Stromal cell of bone marrow (primary cell): ENCODE data around the gene RNF208.
"Not testable (repeated sequence)": the region's sequence is repeated elsewhere in the genome, so short reads cannot be mapped to it uniquely, and the experiment has no call there.

Experiments used
- DNase-seq: peaks from one replicate; pipeline ENCODE4 v3.0.0-alpha.2; 2012; ENCODE audit warnings: low read depth

The RNF208 gene

DNA sequence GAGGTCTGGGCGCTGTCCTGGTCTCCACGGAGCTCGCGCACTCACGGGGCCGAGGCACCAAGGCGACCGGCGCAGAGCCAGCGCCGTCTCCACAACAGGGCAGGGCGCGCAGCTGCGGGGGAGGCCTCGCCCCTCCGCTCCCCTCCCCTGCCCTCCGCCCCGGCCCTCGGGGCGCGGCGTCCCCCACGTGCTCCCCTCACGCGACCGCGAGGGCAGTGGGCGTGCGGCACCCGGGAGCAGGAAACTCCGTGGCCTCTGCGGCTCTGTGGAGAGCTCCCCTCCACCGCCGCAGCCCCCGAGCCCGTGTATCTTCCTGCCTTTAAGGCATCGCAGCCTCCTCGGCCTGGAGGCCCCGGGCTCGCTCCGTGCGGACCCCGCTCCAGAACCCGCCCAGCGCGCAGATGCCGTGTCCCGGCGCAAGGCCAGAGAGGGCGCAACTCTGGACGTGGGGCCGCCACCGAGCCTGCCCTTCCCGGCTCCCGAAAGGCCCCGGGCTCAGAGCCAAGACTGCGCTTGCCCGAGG is 18.3 kb upstream of the RNF208 start:
- DNase-seq: peak; percentile 61

DNA sequence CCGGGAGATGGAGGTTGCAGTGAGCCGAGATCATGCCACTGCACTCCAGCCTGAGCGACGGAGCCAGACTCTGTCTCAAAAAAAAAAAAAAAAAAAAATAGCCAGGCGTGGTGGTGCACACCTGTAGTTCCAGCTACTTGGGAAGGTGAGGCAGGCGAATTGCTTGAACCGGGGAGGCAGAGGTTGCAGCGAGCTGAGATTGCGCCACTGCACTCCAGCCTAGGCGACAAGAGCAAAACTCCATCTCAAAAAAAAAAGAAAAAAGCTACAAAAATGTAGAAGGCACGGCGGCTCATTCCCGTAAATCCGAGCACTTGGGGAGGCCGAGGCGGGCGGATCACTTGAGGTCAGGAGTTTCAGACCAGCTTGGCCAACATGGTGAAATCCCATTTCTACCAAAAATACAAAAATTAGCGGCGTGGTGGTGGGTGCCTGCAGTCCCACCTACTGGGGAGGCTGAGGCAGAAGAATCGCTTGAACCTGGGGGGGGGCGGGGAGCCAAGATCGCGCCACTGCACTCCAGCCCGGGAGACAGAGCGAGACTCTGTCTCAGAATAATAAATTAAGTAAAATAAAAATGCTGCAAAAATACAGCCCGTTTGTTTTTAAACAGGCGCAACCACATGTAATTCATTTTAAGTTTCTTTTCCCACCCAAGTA is 17.6 kb upstream of the RNF208 start:
- not testable (repeated sequence) for DNase-seq

DNA sequence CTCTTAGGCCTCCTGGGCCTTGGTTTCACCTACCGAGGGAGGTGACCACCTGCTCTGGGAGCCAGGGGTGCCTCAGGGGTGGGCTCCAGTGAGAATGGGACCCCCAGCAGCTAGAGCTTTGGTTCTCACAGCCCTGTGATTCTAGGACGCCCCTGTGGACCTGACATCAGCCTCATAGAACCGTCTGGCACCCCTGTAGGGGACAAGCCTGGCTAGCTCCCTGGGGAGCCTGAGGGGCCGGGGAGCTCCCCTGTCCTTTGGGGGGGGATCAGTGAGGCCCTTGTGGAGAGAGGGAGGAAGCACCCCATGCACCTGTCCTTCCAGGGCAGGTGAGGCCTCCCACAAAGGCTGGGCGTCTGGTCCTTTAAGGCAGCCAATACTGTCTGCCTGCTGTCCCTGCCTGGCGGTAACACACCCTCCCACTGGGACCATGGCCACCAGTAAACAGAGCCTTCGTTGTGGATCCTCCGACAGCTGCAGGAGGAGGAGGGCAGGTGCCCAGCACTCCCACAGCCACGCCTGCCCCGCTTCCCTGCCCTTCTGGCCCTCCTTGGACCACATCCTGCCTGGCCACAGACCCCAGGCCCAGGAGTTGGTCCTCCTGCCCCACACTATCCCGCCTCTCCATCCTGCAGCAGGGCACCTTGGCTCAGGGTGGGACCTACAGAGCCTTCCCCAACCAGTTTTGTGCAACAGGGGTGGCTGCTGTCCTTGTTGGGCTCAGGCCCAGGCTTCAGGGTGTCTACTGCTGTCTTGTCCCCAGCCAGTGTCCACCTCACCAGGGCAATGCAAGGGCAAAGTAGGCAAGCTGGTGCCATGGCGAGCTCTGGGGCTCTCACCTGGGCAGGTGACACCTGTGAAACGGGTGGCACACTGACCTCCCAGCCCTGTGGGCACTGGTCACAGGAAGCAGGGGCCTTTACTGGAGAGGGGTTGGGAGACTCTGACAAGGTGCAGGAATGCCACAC is 16.0 kb upstream of the RNF208 start:
- DNase-seq: no peak

DNA sequence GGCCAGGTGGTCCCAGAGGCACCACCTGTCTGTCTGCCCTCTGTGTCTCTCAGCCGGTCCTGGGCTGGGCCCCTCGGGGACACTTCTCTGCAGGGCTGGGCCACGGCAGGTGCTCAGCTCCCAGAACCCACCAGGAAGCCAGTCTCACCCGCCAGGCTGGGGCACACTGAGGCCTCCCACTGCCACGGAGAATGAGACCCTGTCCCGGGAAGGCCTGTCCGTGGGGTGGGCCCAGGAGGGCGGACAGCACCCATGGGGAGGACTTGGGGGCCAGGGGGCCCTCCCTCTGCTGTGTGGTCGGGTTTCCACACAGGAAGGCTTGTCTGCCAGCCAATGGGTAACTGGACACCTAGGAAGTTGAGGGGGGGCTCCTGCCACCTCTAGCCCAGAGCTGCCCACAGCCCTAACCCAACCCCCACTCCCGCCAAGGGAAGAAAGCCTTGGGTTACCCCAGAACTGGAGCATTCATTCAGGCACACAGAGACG is 14.9 kb upstream of the RNF208 start:
- DNase-seq: no peak

DNA sequence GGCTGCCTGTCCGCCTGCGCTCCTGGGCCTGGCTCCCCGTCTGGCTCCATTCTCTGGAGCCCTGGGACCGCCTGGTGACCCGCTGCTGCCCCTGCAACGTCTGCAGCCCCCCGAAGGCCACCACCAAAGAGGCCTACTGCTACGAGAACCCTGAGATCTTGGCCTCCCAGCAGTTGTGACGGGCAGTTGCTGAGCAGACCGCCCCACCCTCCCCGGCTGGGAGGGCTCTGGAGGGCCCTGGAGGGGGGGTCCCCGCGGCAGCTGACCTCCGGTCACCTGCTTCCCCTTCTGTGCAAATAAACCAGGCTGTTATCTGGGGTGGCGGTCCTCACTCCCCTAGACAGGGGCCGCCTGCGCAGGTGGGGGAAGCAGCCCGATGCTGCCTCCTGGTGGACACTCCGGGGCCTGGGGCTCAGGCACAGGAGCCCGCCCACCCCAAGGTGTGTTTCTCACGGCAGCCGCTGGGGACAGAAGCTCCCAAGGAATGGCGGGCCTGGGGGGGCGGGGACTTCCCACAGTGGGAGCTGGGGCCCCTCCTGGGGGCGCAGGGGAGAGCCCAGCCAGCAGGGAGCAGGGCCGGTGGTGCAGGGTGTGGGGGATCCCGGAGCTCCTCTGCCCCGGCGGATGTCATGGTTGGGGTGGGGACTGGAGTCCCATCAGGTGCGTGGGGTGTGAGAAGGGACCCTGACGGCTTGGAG is 14.3 kb upstream of the RNF208 start:
- peak; percentile 40 for DNase-seq

DNA sequence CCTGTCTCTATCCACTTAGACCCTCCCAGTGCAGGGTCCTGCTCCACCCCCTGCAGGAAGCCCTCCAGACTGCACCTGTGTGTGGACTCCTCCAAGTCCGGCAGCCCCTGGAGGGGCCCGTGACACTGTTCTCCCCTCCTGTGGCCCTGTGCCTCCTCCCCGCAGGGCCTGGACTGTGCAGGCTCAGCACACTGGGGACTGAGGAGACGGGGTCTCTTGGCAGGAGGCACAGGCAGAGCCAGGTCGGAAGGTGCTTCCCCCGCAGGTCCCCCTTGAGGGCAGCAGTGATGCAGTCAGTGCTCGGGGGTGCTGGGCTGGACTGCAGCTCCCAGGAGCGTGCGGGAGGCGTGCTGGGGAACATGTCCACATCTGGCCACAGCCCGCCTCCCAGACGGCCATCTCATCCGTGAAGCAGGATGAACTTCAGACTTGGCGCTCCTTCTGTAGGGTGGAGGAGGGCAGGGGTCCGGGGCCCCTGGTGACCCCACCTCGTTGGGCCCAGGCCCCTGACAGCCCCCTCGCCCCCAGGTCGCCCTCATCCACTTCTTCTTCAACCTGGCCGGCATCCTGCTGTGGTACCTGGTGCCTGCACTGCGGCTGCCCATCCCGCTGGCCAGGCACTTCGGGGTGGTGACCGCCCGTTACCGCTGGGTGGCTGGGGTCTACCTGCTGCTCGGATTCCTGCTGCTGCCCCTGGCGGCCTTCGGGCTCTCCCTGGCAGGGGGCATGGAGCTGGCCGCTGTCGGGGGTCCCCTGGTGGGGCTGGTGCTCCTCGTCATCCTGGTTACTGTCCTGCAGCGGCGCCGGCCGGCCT is 13.6 kb upstream of the RNF208 start:
- DNase-seq: no peak

DNA sequence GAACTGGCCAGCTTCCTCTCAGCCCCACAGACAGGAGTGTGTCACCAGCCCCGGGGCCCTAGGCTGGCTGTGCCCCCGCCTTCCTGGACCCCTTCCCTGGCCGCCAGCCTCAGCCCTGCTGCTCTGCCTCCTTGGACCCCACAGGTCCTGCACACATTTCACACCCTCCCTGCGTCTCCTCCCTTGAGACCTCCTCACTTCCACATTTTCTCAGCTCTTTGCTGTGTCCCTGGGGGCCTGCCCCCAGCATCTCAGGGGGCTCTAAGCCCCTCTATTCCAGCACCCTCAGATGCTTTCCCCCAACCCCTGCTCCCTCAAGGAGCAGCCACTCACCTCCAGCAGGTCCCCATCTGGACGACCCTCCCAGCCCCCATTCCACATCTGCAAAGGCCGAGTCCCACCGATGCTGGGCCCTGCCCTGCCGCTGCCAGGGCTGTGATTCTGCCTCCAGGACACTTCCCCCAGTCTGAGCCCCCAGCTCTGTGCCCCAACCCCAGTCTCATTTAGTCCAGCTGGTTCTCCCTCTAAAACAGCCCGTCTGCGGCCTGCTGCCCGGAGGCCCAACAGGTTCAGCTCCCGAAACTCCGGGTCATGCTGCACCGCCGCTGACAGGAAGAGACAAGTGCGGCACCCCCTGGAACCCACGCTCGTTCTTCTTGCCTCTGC is 12.9 kb upstream of the RNF208 start:
- no peak for DNase-seq

DNA sequence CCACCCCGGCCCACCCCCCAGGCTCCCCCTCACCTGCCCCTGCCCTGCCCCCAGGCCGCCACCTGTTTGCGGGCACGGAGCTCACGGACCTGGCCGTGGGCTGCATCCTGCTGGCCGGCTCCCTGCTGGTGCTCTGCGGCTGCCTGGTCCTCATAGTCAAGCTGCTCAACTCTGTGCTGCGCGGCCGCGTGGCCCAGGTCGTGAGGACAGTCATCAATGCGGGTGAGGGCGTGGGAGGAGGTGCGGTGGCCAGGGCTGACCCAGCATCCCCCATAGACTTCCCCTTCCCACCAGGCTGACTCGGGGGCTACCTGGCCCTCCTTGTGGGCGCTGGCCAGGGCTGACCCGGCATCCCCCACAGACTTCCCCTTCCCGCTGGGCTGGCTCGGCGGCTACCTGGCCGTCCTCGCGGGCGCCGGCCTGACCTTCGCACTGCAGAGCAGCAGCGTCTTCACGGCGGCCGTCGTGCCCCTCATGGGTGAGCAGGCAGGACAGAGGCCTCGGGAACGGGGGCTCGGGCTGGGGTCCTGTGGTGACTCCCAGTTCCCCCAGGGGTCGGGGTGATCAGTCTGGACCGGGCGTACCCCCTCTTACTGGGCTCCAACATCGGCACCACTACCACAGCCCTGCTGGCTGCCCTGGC is 12.1 kb upstream of the RNF208 start:
- DNase-seq: no peak

DNA sequence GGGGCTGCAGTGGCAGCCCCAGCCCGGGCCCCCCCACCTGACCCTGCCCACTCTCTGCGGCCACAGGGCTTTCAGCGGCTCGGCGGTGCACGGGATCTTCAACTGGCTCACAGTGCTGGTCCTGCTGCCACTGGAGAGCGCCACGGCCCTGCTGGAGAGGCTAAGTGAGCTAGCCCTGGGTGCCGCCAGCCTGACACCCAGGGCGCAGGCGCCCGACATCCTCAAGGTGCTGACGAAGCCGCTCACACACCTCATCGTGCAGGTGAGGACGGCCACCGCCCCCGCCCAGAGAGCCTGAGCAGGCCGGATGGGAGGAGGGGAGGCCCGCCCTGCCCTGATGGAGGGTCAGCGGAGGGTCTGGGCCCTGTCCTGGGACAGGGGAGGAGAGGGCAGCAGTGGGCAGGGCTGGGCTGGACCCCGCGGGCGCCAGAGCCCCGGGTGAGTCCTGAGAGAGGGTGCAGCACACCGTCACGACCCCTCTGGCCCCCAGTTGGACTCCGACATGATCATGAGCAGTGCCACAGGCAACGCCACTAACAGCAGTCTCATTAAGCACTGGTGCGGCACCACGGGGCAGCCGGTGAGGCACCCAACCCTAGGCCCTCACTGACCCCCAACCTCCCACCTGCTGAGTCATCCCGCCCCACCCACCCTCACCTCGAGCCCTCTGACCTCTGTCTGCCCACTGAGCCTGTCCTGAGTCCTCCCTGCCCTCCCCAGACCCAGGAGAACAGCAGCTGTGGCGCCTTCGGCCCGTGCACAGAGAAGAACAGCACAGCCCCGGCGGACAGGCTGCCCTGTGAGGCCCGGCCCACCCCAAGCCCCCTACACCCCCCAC is 11.3 kb upstream of the RNF208 start:
- no peak for DNase-seq

DNA sequence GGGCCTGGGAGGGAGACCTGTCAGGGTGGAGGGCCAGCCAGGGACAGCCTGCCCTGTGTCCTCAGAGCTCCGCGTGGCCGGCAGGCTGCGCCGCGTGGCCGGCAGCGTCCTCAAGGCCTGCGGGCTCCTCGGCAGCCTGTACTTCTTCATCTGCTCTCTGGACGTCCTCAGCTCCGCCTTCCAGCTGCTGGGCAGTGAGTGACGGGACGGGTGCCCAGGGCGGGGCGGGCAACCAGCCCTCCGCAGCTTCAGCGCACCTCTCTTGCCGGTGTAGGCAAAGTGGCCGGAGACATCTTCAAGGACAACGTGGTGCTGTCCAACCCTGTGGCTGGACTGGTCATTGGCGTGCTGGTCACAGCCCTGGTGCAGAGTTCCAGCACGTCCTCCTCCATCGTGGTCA is 10.5 kb upstream of the RNF208 start:
- no peak for DNase-seq

DNA sequence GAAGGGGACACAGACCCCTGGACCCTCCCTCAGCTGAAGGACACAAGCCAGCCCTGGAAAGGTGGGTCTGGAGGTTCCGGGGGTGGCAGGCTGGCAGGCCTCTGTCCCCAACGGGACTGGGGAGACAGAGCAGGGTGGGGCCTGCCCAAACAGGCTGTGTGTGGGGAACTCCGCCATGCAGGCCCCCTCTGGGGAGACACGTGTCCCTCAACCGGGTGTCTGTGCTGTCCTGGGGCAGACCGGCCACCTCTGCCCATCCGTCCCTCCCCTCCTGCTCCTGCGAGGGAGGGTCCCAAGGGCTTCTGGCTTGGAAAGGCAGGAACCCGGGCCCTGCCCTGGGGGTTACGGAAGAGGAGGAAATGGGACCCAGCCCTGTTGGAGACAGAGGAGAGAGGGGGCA is 10.1 kb upstream of the RNF208 start:
- DNase-seq: no peak

DNA sequence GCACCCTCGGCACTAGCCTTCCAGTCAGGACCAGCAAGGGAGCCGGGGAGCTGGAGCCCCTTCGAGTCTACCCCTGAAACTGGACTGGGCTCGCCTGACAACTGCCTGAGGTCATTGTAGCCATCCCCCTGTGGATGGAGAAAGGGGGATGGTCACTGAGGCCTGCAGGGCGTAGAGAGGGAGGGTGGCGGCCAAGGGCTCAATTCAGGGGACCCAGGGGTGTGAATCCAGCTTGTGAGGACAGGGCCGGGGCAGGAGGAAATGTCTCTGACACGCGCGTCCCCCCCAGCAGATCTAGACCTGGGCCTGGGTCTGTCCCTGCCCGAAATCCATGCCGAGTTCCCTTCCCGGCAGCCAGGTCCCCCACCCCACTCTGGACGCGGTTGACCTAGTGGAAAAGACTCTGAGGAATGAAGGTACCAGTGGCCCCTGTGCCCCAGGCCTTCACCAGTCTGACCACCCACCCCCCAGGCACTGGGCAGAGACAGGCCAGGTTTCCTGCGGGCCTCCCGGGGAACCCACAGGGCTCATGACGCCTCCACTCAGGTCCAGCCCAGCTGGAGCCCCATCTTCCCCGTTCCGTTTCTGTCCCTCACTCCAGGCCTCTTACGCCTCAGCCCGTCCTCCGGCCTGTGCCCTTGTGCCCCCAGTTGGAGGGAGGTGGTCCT is 9.5 kb upstream of the RNF208 start:
- no peak for DNase-seq

DNA sequence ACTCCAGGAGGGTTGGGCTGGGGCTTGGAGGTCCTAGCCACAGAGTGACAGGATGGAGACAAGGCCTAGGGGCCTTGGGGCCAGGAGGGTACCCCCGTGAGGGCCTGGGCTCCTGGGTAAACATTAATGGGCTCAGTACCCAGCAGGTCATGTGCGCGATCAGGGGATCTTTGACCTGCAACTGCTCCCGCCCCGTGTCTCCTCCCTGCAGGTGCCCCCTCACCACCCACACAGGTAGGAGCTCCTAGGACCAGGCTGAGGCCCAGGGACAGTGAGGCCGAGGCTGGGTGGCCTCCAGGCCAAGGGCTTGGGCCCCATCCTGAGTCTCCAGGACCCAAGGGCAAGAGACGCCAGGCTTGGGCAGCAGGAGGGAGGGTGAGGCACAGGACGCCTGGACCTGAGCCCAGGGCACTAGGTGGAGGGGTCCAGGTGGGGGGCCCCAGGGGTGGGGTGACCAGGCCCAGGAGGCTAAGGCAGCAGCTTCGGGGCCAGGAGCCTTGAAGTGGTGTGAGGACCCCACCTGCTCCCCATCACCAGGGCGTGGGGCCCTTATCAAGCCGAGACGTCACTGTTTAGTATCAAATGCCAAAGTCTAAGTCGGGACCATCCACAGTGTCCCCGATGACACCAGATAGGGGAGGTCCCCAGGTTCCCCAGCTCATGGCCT is 8.8 kb upstream of the RNF208 start, which contains the start of gene SLC34A3:
TSS of gene SLC34A3 (plus strand) at position 197 of the 667 bp plus-strand sequence. CDS start 802 bp downstream, outside the sequence.
- DNase-seq: no peak

DNA sequence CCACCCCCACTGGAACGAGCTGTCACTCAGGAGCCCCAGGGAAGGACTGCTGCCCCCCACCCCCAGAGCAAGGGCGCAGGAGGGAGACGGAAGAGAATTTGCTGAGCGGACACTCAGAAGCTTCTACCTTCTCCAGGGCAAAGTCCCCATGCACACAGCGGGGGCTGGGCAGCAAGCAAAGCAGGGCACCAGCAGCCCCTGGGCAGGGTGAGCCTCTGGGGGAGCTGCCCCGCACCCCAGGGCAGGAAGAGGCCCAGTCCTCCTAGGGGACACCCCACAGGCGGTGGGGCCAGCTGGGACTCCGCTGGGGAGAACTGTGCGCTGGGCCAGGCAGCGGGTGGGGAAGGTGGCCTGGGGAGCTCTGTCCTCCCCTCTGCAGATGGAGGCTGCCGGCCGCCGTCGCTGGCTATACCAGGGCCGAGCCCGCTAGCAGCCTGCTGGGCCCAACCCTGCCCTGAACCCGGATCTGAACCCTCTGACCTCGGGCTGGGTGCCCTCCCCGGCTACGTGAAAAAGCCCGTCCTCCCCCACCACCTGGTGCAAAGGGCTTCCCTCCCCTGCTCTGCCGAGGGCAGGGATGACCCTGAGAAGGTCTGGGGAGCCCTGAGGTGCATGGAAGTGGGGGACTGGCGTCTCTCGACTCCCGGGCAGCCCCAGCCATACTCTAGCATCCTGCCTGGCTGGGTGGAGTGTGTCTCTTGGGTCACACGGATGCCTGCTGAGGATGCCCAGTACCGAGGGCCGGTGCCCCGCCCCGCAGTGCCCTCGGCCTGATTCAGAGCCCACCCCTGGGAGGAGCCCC is 8.1 kb upstream of the RNF208 start:
- DNase-seq: no peak

DNA sequence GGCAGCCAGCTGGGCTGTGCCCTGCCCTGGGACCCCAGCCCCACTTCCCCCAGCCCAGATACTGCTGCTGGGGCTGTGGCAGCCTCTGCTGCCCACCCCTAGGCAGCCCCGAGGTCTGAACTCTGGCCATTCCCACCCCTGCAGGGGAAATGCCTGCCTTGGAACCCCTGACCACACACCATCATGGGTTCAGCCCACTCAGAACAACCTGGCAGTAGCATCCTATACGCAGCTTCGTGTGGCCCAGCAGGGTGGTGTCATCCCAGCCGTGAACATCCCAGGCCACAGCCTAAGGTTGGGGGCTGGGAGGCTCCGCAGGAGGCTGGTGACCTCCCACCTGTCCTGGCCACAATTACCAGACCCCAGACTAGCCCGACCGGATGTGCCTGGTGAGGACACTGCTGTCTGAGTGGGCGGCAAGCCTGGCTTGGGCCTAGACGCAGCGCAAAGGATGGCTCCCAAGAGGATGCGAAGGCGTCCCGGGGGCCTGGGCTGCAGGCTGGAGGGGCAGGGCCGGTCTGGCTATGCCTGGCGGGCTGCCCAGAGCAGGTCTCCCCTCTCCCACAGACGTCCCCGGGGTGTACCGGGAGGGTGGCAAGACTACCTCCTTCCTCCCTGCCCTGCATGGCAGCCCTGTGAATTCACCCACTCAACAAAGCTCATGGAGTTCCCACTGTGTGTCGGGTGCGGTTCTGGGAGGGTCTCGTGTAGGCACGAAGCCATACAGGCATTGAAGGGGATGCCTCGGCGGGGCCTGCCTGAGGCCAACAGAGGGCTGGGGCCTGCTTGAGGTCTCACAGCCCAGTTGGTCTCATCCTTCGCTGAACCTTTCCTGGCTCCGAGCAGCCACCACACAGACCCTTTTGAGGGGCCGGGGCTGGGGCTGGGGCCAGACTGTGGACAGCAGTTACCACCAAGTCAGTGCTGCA is 7.2 kb upstream of the RNF208 start:
- DNase-seq: no peak

DNA sequence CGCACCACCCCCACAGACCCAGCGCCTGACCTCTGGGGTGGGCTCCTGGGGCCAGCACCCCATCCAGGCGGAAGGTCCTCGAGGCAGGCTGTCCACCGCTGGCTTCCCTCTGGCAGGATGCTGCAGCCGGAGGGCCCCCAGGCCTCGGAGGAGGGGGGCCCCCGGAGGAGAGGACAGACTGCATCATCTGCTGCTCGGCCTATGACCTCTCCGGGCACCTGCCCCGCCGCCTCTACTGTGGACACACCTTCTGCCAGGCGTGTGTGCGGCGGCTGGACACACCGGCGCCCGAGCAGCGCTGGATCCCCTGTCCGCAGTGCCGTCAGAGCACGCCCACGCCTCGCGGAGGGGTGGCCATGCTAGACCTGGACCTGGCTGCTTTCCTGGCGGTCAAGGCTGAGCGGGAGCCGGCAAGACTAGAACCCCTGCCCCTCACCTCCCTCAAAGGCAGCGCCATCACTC is 6.5 kb upstream of the RNF208 start:
- DNase-seq: no peak
